Smooth muscle cell of bladder (primary cell): ENCODE results near the gene FAM217A. TPM values are rescaled to one million over a fixed set of nuclear protein-coding genes. Genes with fewer than 3 reads are reported as not detected.

Experiments
- total RNA-seq: library from RNA; depleted of rRNA; stranded (reverse); fragments of >200 nt; gene quantifications from 2 replicates; pipeline ENCODE4 v1.2.3, GENCODE V29; 2014

Gene FAM217A, protein sequence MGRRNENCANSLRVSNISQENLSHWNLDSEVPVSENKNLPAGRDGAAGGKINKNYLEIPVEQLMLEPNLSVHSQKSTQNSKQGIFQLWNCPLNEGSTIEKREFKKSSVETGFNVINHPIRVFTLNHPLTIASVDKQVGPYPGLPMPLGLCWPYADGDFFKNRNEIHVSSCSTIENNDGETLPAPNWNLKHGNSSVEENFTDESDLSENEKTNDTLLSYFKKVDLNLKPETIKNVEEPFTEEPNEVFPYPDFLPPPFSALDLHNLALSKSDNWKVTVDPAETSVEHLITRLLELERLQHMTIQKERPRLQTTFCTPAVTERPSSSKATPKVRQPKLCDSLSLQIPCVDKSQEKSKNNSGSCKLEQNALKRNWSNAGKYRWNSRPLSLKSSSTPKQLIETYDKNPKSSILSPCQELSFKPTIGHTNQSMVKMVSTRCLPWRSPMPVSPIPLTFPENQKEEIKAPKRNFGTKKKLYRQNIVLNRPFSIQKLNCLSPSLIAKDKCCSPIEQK
- not detected in 2 replicates for total RNA-seq

DNA sequence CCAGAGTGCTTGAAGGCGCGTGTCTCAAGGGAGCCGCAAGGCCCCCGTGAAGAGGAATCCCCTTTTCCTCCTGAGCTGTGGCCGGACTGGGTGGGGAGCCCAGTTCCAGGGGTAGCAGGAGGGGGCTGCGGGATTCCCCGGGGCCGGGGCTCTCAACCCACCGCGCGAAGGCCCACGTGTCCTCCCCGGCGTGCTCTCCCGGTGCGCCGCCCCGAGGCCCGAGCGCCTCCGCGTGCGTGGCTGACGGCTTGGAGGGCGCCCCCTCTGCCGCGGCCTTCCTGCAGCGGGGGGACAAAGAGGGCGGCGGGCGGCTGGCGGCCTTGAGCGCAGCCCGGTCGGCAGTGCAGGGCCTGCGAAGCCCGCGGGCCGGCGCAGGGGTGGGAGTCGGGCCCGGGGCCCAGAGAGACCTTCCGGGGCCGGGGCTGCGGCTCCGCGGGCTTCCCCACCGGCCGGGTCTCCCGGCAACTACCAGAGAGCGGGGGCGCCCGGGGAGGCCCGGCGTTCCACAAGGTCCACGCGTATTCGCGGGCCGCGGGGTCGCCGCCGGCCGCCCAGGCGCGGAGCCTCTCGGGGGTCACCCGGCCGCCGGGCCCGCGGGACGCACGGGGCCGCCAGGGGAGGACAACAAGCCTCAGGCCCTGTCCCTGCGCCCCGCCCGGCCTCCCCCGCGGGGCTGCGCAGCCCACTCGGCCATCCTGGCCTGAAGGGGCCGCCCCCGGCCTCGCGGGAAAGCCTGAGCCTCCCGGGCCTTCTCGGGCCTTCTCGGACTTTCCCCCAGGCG, at the start of gene FAM217A:
Gene FAM217A (minus strand): TSS at position 447 of the 781 bp plus-strand sequence. CDS start 1,723 bp downstream, outside the sequence.

Other genes starting within 250 kb of the FAM217A start
- gene FAM50B, start 229.8 kb downstream of the FAM217A start, total RNA-seq = 5.0 and 9.4 TPM in 2 replicates
- 90.5 and 100 TPM in 2 replicates for gene ECI2, start 56.4 kb upstream of the FAM217A start, total RNA-seq